Astrocyte (in vitro differentiated cells and primary cell): ENCODE results near the gene KIAA1671.

Experiments
- EZH2 ChIP-seq: IDR thresholded peaks from 2 replicates; pipeline ENCODE4 v1.6.1; 2012; ENCODE audit warnings: mild to moderate bottlenecking, low read length, inconsistent platforms; ENCODE audit not compliant: insufficient read depth
- TF ChIP-seq, protein P1 (sequence below): IDR thresholded peaks from 2 replicates; pipeline ENCODE4 v1.5.1; 2011; ENCODE audit warnings: low read depth, mild to moderate bottlenecking, inconsistent platforms, low read length, moderate library complexity; ENCODE audit not compliant: insufficient read depth

DNA sequence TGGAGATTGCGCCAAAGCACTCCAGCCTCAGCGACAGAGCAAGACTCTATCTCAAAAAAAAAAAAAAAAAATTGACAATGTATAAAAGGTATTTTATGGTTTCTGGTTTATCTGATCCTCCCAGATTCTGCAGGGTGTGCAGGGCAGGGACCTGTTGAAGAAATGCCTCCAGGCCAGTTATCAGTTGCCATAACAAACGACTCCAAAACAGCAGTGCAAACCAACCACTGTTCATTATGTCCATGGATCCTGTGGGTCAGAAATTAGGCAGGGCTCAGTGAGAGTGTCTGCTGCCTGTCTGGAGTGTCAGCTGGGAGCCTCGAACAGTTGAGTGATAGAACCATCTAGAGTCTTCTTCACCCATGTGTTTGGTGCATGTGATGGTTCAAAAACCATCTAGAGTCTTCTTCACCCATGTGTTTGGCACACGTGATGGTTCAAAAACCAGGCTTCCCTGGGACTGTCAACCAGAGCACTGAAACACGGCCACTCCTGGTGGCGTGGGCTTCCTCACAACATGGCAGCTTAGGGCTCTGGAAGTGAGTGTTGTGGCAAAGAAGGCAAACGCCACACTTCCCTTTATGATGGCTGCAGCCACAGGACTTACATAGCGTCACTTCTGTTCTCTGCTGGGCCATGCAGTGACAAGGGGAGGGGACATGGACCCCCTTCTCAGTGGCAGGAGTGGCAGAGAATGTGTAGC is 132.0 kb downstream of the KIAA1671 start:
- TF ChIP-seq, protein P1, sequence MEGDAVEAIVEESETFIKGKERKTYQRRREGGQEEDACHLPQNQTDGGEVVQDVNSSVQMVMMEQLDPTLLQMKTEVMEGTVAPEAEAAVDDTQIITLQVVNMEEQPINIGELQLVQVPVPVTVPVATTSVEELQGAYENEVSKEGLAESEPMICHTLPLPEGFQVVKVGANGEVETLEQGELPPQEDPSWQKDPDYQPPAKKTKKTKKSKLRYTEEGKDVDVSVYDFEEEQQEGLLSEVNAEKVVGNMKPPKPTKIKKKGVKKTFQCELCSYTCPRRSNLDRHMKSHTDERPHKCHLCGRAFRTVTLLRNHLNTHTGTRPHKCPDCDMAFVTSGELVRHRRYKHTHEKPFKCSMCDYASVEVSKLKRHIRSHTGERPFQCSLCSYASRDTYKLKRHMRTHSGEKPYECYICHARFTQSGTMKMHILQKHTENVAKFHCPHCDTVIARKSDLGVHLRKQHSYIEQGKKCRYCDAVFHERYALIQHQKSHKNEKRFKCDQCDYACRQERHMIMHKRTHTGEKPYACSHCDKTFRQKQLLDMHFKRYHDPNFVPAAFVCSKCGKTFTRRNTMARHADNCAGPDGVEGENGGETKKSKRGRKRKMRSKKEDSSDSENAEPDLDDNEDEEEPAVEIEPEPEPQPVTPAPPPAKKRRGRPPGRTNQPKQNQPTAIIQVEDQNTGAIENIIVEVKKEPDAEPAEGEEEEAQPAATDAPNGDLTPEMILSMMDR: no peak
- TF ChIP-seq EZH2: no peak
